ENCODE data around the gene ZNF407.

The ZNF407 gene

DNA sequence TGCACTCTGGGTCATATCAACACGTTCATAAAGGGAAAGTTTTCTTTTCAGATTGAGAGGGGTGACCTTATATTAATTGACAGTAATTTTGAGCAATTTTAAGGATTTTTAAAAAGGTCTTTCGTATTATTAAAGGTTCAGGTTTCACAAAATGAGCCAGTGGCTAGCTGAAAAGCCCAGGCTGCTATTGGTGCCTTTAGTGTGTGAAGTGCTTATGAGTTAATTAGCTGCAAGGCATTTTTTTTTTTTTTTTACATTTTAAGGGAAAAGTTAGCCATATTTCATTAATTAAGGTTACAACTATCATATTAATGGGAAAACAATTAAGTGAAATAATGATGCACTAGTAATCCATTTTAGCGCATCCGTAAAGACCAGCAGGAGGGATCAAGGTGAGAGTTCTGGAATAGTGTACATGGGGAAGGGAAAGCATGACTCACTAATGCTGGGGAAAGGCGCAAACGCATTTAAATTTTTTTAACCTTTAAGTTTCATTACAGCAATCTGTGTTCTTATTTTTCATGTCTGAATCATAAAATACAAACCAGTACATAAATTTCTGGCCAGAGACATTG lies 200.0 kb downstream of the ZNF407 start:
- DNase-seq (ENCODE audit: insufficient read length, low spot score) (no peak), FAIRE-seq (no peak)
- no peak for TF ChIP-seq POLR2A (IDR thresholded peaks at IDR 0.05; ENCODE audit: low read depth, low read length)

DNA sequence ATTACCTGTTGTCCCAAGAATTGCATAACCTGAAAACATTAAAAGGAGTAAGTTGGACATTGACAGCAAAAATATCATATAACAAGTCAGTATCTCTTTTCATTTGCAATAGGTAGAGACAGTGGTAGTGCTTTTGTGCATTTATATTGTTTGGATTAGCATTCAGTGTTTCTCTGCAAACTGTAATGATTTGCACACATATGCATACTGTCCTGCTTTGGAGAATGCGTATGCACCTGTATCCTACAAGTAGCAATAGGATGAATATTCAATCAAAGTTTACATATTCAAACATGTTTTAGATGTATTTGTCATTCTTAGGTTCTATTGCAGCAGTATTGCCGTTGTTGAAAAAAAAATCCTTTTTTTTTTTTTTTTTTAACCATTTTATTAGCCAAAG lies 201.9 kb downstream of the ZNF407 start:
- TF ChIP-seq POLR2A (IDR thresholded peaks at IDR 0.05; ENCODE audit: low read depth, low read length), result no peak
- no peak for DNase-seq (ENCODE audit: insufficient read length, low spot score)
- FAIRE-seq, result no peak

DNA sequence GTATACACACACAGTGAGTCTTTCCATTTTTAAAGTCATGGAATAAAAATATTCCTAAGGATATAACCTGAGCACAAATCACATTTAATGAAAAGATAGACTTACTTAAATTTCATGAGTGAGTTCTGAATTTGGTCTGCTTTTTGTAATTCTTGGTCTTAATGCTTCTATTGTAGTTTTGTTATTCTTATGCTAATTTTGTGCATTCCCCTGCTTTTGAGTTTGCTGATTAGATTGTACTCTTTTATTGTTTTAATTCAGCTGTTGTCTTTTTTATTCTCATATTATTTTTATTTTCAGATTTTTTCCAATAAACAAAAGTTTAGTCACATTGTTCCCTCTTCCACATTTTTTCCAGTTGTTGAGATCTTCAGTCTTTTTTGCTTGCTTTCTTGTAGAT lies 202.4 kb downstream of the ZNF407 start:
- no peak for DNase-seq (ENCODE audit: insufficient read length, low spot score)
- no peak for TF ChIP-seq POLR2A (IDR thresholded peaks at IDR 0.05; ENCODE audit: low read depth, low read length)
- no peak for FAIRE-seq

DNA sequence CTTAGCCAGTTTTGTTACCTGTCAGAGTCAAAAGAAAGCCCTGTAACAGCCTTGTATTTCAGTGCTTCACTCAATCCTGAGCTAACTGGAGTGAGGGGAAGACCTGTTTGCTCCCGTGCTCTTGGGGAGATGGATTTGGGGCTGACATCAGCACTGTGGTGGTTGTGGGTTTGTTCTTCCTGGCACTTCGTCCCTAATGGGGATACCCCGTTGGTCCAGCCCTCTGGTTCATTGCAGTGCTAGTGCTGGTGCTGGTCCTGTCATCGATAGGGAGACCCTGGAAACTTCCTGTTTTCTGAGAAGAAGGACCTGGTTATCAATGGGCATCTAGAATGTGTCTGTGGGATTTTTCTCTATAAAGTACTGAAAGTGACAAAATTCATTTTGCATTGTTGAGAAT lies 205.4 kb downstream of the ZNF407 start:
- no peak for TF ChIP-seq POLR2A (IDR thresholded peaks at IDR 0.05; ENCODE audit: low read depth, low read length)
- DNase-seq (ENCODE audit: insufficient read length, low spot score) (no peak), FAIRE-seq (no peak)

DNA sequence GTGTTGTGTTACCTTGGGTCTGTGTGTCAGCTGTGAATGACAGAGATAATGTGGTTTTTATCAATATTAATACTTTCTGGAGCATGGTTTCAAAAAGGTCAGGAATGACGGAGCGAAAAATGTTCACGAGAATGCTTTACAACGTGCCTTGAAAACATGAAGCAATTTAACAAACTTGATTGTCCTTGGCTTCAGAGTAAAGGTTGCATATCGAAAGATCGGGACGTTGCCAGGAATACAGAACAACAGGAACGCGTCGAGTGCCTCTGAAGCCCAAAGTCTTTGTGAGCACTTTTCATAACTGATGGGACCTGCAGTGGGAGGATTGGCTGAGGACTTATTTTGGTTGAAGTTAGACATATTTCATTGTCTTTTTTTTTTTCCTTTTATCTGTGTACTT lies 206.1 kb downstream of the ZNF407 start:
- no peak for TF ChIP-seq POLR2A (IDR thresholded peaks at IDR 0.05; ENCODE audit: low read depth, low read length)
- no peak for FAIRE-seq
- DNase-seq (ENCODE audit: insufficient read length, low spot score), result no peak

DNA sequence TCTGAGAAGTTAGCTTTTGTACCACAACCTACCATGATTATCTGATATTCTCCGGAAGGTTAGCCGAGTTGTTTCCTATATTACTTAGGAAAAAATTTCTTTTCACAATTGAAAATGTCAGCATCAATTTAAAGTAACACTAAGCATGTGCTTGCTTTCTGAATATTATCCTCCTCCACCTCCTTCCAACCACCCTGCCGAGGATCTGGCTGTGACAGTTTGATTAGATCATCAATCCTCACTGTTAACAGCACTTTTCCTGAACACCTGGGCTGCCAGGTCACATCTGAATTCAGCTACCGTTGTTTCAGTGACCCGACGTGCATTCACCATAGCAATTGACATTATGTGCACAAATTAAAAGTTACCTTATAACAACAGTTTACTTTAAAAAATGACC lies 207.0 kb downstream of the ZNF407 start:
- FAIRE-seq (no peak), DNase-seq (ENCODE audit: insufficient read length, low spot score) (no peak)
- no peak for TF ChIP-seq POLR2A (IDR thresholded peaks at IDR 0.05; ENCODE audit: low read depth, low read length)

DNA sequence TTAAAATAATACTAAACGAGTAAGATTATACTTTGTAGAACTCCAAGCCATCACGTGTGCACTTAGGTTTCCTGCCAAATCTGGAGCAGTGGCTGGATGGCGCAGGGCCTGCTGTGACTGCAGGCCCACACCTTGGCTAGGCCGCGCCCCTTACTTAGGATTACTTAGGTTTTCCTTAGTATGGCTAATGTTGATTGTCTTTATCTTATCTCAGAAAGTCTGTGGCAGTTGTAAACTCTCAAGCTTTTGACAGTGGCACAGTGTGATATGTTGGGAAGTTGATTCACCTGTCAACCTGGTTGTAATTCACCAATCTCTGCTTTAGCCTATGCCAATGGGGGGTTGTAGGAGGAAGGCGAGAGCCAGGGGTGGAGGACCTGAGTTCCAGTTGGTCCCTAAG lies 208.4 kb downstream of the ZNF407 start:
- no peak for TF ChIP-seq POLR2A (IDR thresholded peaks at IDR 0.05; ENCODE audit: low read depth, low read length)
- no peak for FAIRE-seq
- no peak for DNase-seq (ENCODE audit: insufficient read length, low spot score)

DNA sequence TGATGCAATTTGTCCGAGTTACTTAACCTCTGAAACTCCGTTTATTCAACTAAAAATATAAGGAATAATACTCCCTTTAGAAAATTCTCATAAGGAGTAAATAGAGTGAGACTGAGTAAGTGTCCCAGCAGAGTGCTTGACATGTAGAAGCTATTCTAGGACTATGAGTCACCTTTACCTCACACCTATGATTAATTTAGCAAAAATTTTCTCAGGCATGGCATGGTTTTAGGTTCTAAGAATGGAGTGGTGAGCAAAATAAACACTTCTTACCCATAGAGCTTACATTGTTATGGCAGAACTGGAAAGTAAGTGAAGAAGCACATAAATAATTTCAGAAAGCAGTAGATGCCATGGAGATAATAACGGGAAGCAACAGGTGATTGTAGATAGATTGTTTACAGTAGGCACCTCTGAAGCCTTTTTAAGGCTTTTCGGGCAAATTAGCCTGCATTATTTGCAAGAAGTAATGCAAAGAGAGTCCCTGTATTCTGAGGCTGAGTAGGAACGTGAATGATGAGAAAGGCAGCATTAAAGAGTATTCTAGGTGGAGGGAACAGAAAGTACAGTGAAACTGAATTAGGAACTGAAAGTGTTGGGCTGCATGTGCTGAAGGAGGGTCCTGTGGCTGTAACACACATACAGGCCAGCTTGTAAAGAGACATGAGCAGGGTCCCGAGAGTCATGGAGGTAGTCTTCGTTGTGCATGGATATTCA lies 209.2 kb downstream of the ZNF407 start:
- TF ChIP-seq POLR2A (IDR thresholded peaks at IDR 0.05; ENCODE audit: low read depth, low read length), result no peak
- FAIRE-seq, result no peak
- DNase-seq (ENCODE audit: insufficient read length, low spot score), result no peak

DNA sequence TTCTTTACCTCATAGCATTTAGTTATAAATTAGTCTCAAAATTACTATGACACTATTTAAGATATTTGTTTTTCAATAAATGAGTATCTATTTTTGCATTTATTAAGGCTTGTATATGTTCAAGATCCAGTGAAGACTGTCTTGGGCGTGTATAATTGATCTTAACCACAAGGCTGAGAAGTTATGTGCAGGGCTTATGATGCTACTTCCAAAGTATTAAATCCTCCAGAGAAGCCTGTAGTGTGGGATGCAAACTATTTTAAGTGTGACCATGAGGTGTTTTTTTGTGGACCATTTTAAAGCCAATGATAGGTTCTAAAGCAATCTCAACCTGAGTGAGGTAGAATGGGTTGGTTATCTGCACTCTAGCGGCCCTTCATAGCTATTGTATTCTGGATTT lies 219.9 kb downstream of the ZNF407 start:
- FAIRE-seq (no peak), DNase-seq (ENCODE audit: insufficient read length, low spot score) (no peak)
- no peak for TF ChIP-seq POLR2A (IDR thresholded peaks at IDR 0.05; ENCODE audit: low read depth, low read length)

DNA sequence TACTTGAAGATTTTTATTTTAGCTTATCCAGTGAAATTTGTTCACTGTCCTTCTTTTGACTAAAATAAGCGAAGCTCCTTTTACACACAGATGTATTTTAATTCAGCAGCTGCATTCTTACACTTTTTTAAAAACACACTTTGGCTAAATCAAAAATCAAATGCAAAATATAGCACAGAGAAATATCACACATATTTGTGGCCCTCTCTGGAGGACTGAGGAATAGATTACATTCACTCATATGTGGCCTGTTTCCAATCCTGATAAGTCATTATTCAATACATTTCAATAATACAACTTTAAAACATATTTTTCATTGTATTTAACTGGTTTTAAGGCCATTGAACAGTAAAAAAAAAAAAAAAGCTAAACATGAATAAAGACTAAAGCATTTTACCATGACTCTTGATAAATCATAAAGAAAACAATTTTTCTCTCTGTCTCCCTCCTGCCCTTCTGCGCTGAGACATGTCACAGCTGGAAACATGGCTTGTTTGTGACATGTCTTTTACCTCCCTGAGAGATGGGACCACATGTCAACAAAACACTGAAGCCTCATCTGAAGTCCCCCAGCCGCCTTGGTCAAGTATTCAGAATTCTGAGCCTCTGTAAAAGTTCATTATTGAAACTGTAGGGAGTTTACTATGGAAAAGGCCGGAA lies 221.0 kb downstream of the ZNF407 start:
- FAIRE-seq, result no peak
- no peak for TF ChIP-seq POLR2A (IDR thresholded peaks at IDR 0.05; ENCODE audit: low read depth, low read length)
- DNase-seq (ENCODE audit: insufficient read length, low spot score), result no peak

DNA sequence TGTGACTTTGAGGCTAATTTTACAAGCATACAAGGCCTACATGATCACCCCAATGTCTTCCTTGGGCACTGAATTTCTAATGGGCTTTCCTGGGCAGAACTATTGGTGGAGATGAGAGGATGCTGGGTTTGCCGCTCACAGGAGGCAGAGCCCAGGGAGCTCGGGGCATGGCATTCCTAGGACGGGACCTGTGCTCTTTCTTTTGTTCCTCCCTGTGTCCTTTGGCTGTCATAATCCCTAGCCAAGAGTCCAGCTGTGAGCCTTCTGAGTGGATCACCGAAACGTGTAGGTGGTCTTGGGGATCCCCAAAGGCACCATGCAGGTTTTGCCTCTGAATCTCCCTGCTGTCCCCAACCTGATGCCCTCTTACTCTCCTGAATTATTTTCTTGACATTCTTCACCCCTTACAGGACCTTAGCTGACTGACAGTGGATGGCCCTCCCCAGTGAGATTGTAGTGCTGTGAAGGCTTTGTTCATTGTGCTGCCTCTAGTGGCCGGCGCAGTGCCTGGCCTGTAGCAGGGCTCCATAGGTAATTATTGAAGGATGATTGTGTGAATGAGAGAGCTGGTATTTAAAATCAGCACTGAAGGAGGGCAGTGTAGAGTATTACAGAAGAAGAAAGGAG lies 221.9 kb downstream of the ZNF407 start:
- no peak for TF ChIP-seq POLR2A (IDR thresholded peaks at IDR 0.05; ENCODE audit: low read depth, low read length)
- FAIRE-seq, result no peak
- DNase-seq (ENCODE audit: insufficient read length, low spot score), result no peak

DNA sequence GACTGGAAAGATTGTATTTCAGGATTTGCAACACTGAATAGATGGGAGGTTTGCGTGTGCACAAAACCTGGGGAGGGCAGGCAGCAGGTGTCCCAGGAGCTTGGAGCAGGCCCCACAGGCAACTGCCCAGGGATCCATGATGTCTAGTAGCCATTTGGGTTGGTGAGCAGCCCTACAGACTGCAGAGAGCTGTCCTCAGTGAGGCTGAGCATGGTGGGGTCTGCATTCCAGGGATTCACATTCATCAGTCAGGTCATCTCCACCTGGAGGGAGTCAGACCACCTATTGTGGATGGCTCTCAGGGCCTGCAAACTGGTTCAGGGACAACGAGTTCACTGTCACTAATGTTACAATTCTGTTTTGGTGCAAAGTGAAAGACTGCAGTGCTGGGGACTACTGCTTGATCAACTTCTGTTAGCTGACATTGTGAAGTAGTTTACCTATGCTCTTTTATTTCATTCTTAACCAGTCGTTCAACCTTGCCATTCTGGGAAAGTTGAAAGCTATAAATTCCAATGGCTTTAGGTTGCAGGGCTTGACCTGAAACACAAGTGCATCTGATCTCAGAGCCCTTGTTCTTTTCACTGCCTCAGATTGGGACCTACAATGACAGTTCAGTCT lies 222.6 kb downstream of the ZNF407 start:
- no peak for FAIRE-seq
- no peak for DNase-seq (ENCODE audit: insufficient read length, low spot score)
- TF ChIP-seq POLR2A (IDR thresholded peaks at IDR 0.05; ENCODE audit: low read depth, low read length), result no peak

DNA sequence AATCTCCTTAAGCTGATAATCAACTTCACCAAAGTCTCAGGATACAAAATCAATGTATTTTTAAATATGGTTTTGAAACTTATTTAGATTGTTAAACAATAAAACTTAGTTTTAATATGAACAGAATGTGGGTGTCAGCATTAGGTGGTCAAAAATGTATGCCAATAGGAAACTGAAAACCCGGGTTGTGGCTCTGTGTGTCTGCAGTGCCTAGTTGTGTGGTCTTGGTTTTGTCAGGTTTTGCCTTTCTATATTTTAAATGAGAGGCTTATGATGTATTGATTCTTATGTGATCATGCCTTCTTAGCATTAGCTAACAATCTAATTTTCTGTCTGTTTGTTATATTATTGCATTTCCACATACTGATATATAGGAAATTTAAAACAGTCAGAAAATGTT lies 227.8 kb downstream of the ZNF407 start:
- DNase-seq (ENCODE audit: insufficient read length, low spot score) (no peak), FAIRE-seq (no peak)
- TF ChIP-seq POLR2A (IDR thresholded peaks at IDR 0.05; ENCODE audit: low read depth, low read length), result no peak

DNA sequence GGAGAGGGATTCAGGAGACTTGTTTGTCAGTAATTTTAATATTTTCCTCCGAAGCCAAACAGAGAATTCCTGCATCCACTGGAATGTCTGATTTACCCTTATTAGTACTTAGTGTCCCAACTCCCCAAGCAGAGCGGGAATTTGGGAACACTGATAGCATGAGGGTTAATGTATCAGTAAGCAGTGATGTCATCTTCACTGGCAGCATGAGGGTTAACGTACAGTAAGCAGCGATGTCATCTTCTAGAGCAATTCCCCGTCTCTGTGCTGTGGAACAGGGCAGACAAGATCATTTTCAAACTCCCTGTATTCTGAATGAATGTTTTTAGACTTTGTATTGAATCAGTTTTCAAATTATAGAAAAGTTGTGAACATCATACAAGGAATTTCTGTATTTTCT lies 228.9 kb downstream of the ZNF407 start:
- no peak for DNase-seq (ENCODE audit: insufficient read length, low spot score)
- no peak for FAIRE-seq
- TF ChIP-seq POLR2A (IDR thresholded peaks at IDR 0.05; ENCODE audit: low read depth, low read length), result no peak

Measured in H54 (cell line).